22Rv1 (cell line): ENCODE results near the gene CAMKMT.

Source experiments
- H3K27ac ChIP-seq: fragments of 450-650 bp; 2 replicates; pipeline ENCODE4 v1.5.1; 2017
- CTCF ChIP-seq: fragments of 450-650 bp; IDR thresholded peaks from 2 replicates; pipeline ENCODE4 v1.5.1; 2017; ENCODE audit warnings: mild to moderate bottlenecking
- ZFX ChIP-seq: fragments of 450-650 bp; IDR thresholded peaks from 2 replicates; pipeline ENCODE4 v1.6.1; 2017; ENCODE audit warnings: antibody characterized with exemption, borderline replicate concordance

CAMKMT gene

DNA sequence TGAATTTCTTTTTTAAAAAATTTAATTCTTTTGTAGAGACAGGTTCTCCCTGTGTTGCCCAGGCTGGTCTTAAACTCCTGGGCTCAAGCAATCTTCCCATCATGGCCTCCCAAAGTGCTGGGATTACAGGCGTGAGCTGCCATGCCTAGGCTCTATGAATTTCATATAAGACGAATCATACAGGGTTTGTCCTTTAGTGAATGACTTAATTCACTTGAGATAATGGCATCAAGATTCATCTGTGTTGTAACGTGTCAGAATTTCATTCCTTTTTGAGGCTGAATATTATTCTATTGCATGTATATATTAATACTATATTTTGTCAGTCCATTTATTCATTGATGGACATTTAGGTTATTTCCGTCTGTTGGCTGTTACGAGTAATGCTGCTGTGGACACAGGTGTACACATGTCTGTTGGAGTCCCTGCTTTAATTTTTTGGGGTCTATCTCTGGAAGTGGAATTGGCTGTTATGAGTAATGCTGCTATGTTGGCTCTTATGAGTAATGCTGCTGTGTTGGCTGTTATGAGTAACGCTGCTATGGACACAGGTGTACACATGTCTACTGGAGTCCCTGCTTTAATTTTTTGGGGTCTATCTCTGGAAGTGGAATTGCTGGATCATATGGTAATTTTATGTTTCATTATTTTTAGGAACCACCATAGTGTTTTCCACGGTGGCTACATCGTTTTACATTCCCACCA lies 210.6 kb downstream of the CAMKMT start:
- no peak for TF ChIP-seq ZFX
- no peak for TF ChIP-seq CTCF
- H3K27ac ChIP-seq: no peak overlapping the region

DNA sequence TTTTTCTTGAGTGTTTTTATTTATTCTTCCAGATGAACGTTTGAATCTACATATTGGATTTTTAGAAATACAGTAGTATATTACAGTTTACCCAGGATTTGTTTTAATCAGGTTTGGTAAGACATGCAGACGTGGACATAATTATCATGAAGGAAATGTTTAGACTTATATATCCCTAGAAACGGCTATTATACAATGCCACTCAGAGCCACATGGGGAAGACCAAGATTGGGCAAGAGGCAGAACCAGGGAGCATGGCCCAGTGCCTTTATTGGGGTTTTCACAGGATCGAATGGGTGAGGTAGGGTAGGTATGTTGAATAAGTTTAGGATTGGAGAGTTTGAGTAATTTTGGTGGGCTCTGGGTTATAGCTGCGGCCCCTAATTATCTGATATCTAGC lies 212.2 kb downstream of the CAMKMT start:
- no peak overlapping the region for H3K27ac ChIP-seq
- TF ChIP-seq CTCF: no peak
- TF ChIP-seq ZFX: no peak

- no peak overlapping the region for H3K27ac ChIP-seq
- TF ChIP-seq ZFX (no peak), CTCF (no peak)
Measured at GRCh38 chr2:44578471-44579093, 216.8 kb downstream of the CAMKMT start.

GRCh38 chr2:44579115-44579836 lies 217.5 kb downstream of the CAMKMT start:
- TF ChIP-seq ZFX: no peak
- no peak for TF ChIP-seq CTCF
- no peak overlapping the region for H3K27ac ChIP-seq

GRCh38 chr2:44579837-44580230 lies 218.1 kb downstream of the CAMKMT start:
- TF ChIP-seq CTCF (no peak), ZFX (no peak)
- no peak overlapping the region for H3K27ac ChIP-seq

DNA sequence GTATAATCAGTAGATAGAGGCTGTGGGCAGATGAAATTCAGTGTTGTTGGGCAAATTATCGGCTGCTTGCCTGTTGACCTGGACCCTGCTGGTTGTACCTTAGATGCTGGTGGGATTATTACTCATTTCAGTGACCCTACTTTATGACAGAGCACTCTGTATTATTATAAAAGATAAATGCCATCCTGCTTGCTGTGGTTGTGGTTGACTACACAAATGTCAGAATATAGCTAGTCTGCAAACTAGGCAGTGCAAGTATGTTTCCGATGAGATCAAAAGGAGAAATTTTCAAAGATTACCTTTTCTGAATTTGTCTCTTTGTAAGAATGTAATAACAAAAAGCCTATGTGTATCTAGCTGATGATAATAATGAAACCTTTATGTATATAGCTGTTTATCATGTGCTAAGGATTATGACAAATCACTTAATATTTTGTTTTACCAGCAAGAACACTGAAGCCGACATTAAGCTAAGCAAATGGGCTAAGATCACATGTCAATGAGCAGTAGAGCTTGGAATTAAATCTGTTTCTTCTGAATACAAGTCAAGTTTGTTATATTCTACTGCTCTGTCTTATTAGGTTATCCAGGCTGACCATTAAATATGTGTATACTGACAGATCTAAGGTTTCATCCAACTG lies 219.2 kb downstream of the CAMKMT start:
- TF ChIP-seq CTCF (no peak), ZFX (no peak)
- H3K27ac ChIP-seq: no peak overlapping the region
